MCF 10A (cell line): ENCODE results near the gene COL23A1. TPM values are rescaled to one million over a fixed set of nuclear protein-coding genes. Genes with fewer than 3 reads are reported as not detected.

Source experiments
- BruUV-seq: library from RNA; stranded (reverse); fragments of 400-500 nt; replicated peaks from 2 replicates; lab custom pipeline; 2021; lab: Mats Ljungman, UMichigan
- CTCF ChIA-PET: fragments of 300-600 bp; sonication (Branson Sonifier 250); formaldehyde crosslinking; extraction: SDS; loops from one replicate; lab custom pipeline; 2021; ENCODE audit warnings: antibody characterized with exemption, inconsistent platforms; lab: Yijun Ruan, JAX
- POLR2A ChIA-PET: fragments of 300-600, 350-650 bp; sonication (Branson Sonifier 250); formaldehyde crosslinking; extraction: SDS; loops from one replicate; lab custom pipeline; 2020; ENCODE audit warnings: antibody characterized with exemption, inconsistent platforms; lab: Yijun Ruan, JAX
- DNase-seq: peaks from one replicate; pipeline ENCODE4 v3.0.0-alpha.2; 2018; ENCODE audit not compliant: unreplicated experiment
- H3K27ac Mint-ChIP-seq: one replicate; pipeline ENCODE4 v1.8.0; 2022; ENCODE audit warnings: mild to moderate bottlenecking, low read depth, mixed read lengths; ENCODE audit not compliant: unreplicated experiment
- H3K27me3 Mint-ChIP-seq: one replicate; pipeline ENCODE4 v1.8.0; 2022; ENCODE audit warnings: mixed read lengths; ENCODE audit not compliant: insufficient read depth, unreplicated experiment
- H3K36me3 Mint-ChIP-seq: one replicate; pipeline ENCODE4 v1.8.0; 2022; ENCODE audit warnings: mild to moderate bottlenecking, moderate library complexity, mixed read lengths; ENCODE audit not compliant: insufficient read depth, unreplicated experiment
- H3K4me1 Mint-ChIP-seq: one replicate; pipeline ENCODE4 v1.8.0; 2022; ENCODE audit warnings: mixed read lengths; ENCODE audit not compliant: insufficient read depth, unreplicated experiment
- H3K4me3 Mint-ChIP-seq: one replicate; pipeline ENCODE4 v1.8.0; 2022; ENCODE audit warnings: mild to moderate bottlenecking, moderate library complexity, mixed read lengths; ENCODE audit not compliant: unreplicated experiment
- H3K9me3 Mint-ChIP-seq: one replicate; pipeline ENCODE4 v1.8.0; 2022; ENCODE audit warnings: mixed read lengths; ENCODE audit not compliant: unreplicated experiment
- CTCF ChIP-seq: fragments of 200-600 bp; IDR thresholded peaks from one replicate; pipeline ENCODE4 v1.8.0; 2022; ENCODE audit warnings: antibody characterized with exemption, mild to moderate bottlenecking; ENCODE audit not compliant: unreplicated experiment
- intact Hi-C: fragments of 100-400 bp; cut with micrococcal nuclease; formaldehyde crosslinking; loops from 2 replicates; pipeline ENCODE4 v1.14.1; 2022
- total RNA-seq: library from RNA; stranded (reverse); gene quantifications from 2 replicates; pipeline ENCODE4 v1.2.3, GENCODE V29; 2022

COL23A1 gene
- total RNA-seq, 1 experiment from 2014 or later: not detected

DNA sequence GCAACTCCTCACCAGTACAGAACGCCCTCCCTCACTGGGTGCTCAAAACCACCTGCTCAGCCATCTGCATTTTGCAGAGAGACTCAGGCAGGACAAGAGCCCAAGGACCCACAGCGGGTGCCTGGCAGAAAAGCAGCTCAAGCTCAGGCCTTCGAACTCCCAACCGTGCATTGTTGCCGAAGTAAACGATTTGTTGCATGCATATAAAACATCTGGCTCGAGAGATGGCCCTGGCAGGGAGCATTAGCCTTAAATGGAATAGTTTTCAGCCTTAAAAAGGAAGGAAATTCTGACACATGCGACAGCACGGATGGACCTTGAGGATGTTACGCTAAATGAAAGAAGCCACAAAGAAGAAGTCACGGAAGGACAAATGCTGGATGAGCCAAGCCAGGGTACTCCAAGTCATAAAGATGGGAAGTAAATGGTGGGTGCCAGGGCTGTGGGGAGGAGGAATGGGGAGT is 197.2 kb downstream of the COL23A1 start:
- DNase-seq: no peak
- peaks cover 48% of the 10 kb centered on the region for H3K27me3 Mint-ChIP-seq
- H3K9me3 Mint-ChIP-seq: no peaks in the 10 kb centered on the region
- no TSS peak for BruUV-seq
- CTCF ChIA-PET: no interaction called here
- H3K27ac Mint-ChIP-seq: no peak overlapping the region
- TF ChIP-seq CTCF: no peak
- no peak overlapping the region for H3K4me3 Mint-ChIP-seq
- no peaks in the 10 kb centered on the region for H3K4me1 Mint-ChIP-seq
- H3K36me3 Mint-ChIP-seq: no peaks in the 10 kb centered on the region
- intact Hi-C loops: no loop called here
- POLR2A ChIA-PET: no interaction called here

DNA sequence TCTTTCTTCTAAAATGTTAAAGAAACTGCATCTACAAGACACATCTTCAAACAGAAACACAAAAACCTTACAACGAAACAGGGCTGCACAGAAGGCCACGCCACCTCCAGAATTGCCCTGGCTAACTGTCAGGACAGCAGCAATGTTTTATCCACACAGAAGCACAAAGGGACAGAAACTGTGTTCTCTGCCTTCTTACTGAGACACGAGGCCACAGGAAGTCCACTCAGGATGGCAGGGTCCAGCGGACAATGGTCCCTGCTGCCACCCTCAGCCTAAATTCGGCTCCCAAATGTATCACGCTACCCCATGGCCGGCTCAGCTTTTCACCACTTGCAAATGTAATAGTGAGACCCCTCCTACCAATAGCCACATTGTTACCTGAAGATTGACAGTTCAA is 197.8 kb downstream of the COL23A1 start:
- Mint-ChIP-seq H3K27me3 (peaks cover 54% of the 10 kb centered on the region), H3K4me3 (no peak overlapping the region)

GRCh38 chr5:178391480-178391879 is 198.7 kb downstream of the COL23A1 start:
- no peak for DNase-seq
- Mint-ChIP-seq H3K9me3 (no peaks in the 10 kb centered on the region), H3K27me3 (peaks cover 63% of the 10 kb centered on the region), H3K4me3 (no peak overlapping the region), H3K27ac (no peak overlapping the region), H3K4me1 (no peaks in the 10 kb centered on the region), H3K36me3 (no peaks in the 10 kb centered on the region)
- ChIA-PET POLR2A (no interaction called here), CTCF (no interaction called here)
- TF ChIP-seq CTCF: no peak
- BruUV-seq: no TSS peak
- intact Hi-C loops: no loop called here

More for the DNA sequence above, 197.8 kb downstream of the COL23A1 start:
- Mint-ChIP-seq H3K4me1 (no peaks in the 10 kb centered on the region), H3K36me3 (no peaks in the 10 kb centered on the region), H3K9me3 (no peaks in the 10 kb centered on the region), H3K27ac (no peak overlapping the region)
- DNase-seq: no peak
- ChIA-PET POLR2A (no interaction called here), CTCF (no interaction called here)
- no TSS peak for BruUV-seq
- TF ChIP-seq CTCF: no peak
- intact Hi-C loops: no loop called here

GRCh38 chr5:178389796-178390195 is 200.4 kb downstream of the COL23A1 start:
- ChIA-PET POLR2A (interaction anchor here (0.6 to 0.9 kb wide), 3 partner anchors 12 to 115 kb away, joined by 3 to 4 read pairs (median 3); no protein-coding TSS in a partner anchor), CTCF (no interaction called here)
- Mint-ChIP-seq H3K4me3 (no peak overlapping the region), H3K27ac (no peak overlapping the region), H3K27me3 (peaks cover 65% of the 10 kb centered on the region), H3K36me3 (no peaks in the 10 kb centered on the region), H3K9me3 (no peaks in the 10 kb centered on the region), H3K4me1 (peaks cover 6% of the 10 kb centered on the region)
- TF ChIP-seq CTCF: no peak
- no peak for DNase-seq
- no TSS peak for BruUV-seq
- intact Hi-C loops: no loop called here
